MG63 (cell line): Measurements from ENCODE around the gene MMP19. TPM values are rescaled to one million over a fixed set of nuclear protein-coding genes. Genes with fewer than 3 reads are reported as not detected.

Experiments
- DNase-seq: peaks from one replicate; pipeline ENCODE4 v3.0.0-alpha.2; 2020
- H3K27me3 ChIP-seq: fragments of 250-450 bp; sonication (Bioruptor Pico); 2 replicates; pipeline ENCODE4 v1.5.1; 2020; ENCODE audit warnings: mild to moderate bottlenecking, moderate library complexity
- H3K36me3 ChIP-seq: fragments of 250-450 bp; sonication (Bioruptor Pico); 2 replicates; pipeline ENCODE4 v1.5.1; 2020; ENCODE audit warnings: mild to moderate bottlenecking, moderate library complexity
- H3K4me3 ChIP-seq: fragments of 250-450 bp; sonication (Bioruptor Pico); 2 replicates; pipeline ENCODE4 v1.5.1; 2020; ENCODE audit warnings: mild to moderate bottlenecking, moderate library complexity
- H3K9me3 ChIP-seq: fragments of 250-450 bp; sonication (Bioruptor Pico); 2 replicates; pipeline ENCODE4 v1.5.1; 2020; ENCODE audit warnings: mild to moderate bottlenecking, moderate library complexity
- total RNA-seq: library from RNA; depleted of rRNA; stranded (reverse); fragments of >200 nt; shearing (Covaris generic); gene quantifications from 2 replicates; pipeline ENCODE4 v1.2.3, GENCODE V29; 2014; ENCODE audit warnings: low replicate concordance; rRNA removed

Gene MMP19
- total RNA-seq, 1 experiment from 2014 or later = not detected

DNA sequence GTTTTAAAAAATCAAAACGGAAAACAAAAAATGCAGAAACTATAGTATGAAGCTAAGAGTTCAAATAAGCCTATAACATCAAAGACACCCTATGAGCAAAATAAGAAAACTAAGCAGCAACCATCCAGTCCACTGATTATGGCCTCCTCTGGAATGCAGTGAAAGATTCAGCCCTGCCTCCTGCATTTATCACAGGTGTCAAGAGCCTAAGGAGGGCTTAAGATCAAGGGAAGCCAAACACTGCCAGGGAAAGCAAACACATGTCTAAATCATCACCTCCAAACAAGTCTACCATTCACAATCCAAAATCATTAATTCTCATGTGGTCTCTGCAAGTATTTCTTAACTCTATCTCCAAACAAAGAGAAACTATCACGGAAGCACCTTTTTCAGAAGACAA lies 53.6 kb downstream of the MMP19 start:
- Histone ChIP-seq H3K36me3 (peaks cover 76% of the 10 kb centered on the region), H3K4me3 (no peak overlapping the region)

GRCh38 chr12:55788546-55788945 lies 54.2 kb downstream of the MMP19 start:
- DNase-seq = no peak
- Histone ChIP-seq H3K27me3 (no peaks in the 10 kb centered on the region), H3K36me3 (peaks cover 76% of the 10 kb centered on the region), H3K9me3 (no peaks in the 10 kb centered on the region), H3K4me3 (no peak overlapping the region)

More for the DNA sequence above, 53.6 kb downstream of the MMP19 start:
- no peak for DNase-seq
- H3K27me3 ChIP-seq = no peaks in the 10 kb centered on the region
- no peaks in the 10 kb centered on the region for H3K9me3 ChIP-seq

Other genes starting within 250 kb of the MMP19 start
- gene OR10P1, start 206.0 kb downstream of the MMP19 start, total RNA-seq = not detected in 2 replicates
- gene ITGA7, start 135.0 kb downstream of the MMP19 start, total RNA-seq = 18.8 and 27.4 TPM in 2 replicates
- 75.7 and 97.6 TPM in 2 replicates for gene BLOC1S1, start 126.9 kb downstream of the MMP19 start, total RNA-seq
- 3.1 and 5.0 TPM in 2 replicates for gene RDH5, start 122.5 kb downstream of the MMP19 start, total RNA-seq
- 1,474 and 1,678 TPM in 2 replicates for gene CD63, start 113.9 kb downstream of the MMP19 start, total RNA-seq
- gene GDF11, start 99.8 kb downstream of the MMP19 start, total RNA-seq = 2.8 and 3.9 TPM in 2 replicates
- 142 and 228 TPM in 2 replicates for gene SARNP, start 25.2 kb downstream of the MMP19 start, total RNA-seq
- 8.0 and 12.0 TPM in 2 replicates for gene ORMDL2, start 24.9 kb downstream of the MMP19 start, total RNA-seq
- gene DNAJC14, start 13.3 kb downstream of the MMP19 start, total RNA-seq = 46.6 and 49.9 TPM in 2 replicates
- gene PYM1, start 85.0 kb upstream of the MMP19 start, total RNA-seq = 34.6 and 42.6 TPM in 2 replicates
- 2.6 and 2.9 TPM in 2 replicates for gene DGKA, start 88.2 kb upstream of the MMP19 start, total RNA-seq
- gene PMEL, start 123.1 kb upstream of the MMP19 start, total RNA-seq = 2.0 TPM in 1 of 2 replicates, not detected in the other
- 40.9 and 41.8 TPM in 2 replicates for gene CDK2, start 123.9 kb upstream of the MMP19 start, total RNA-seq
- 16.5 and 18.6 TPM in 2 replicates for gene RAB5B, start 131.1 kb upstream of the MMP19 start, total RNA-seq
- 9.7 and 23.4 TPM in 2 replicates for gene SUOX, start 154.3 kb upstream of the MMP19 start, total RNA-seq
- gene IKZF4, start 178.1 kb upstream of the MMP19 start, total RNA-seq = 0.30 and 0.54 TPM in 2 replicates
- 313 and 847 TPM in 2 replicates for gene RPS26, start 199.0 kb upstream of the MMP19 start, total RNA-seq
- 0.56 TPM in 1 of 2 replicates, not detected in the other for gene ERBB3, start 237.2 kb upstream of the MMP19 start, total RNA-seq